WERI-Rb-1 (cell line): Measurements from ENCODE around the gene ASTN1.

Experiments
- DNase-seq: peaks from one replicate; pipeline ENCODE4 v3.0.0-alpha.2; 2020
- H3K27ac ChIP-seq: fragments of 250-450 bp; sonication (Bioruptor Pico); 2 replicates; pipeline ENCODE4 v1.5.1; 2020; ENCODE audit warnings: mild to moderate bottlenecking, moderate library complexity
- H3K27me3 ChIP-seq: fragments of 250-450 bp; sonication (Bioruptor Pico); 2 replicates; pipeline ENCODE4 v1.5.1; 2021; ENCODE audit warnings: mild to moderate bottlenecking, low read depth, moderate library complexity; ENCODE audit not compliant: insufficient read depth, severe bottlenecking
- H3K36me3 ChIP-seq: fragments of 250-450 bp; sonication (Bioruptor Pico); 2 replicates; pipeline ENCODE4 v1.5.1; 2020; ENCODE audit warnings: mild to moderate bottlenecking, moderate library complexity
- H3K4me3 ChIP-seq: 2 replicates; pipeline ENCODE4 v1.5.1; 2011; ENCODE audit warnings: low read depth, mild to moderate bottlenecking, control low read depth, low read length
- H3K9me3 ChIP-seq: fragments of 250-450 bp; sonication (Bioruptor Pico); 2 replicates; pipeline ENCODE4 v1.5.1; 2021; ENCODE audit warnings: mild to moderate bottlenecking, moderate library complexity; ENCODE audit not compliant: severe bottlenecking
- CTCF ChIP-seq: IDR thresholded peaks from 2 replicates; pipeline ENCODE4 v1.5.1; 2011; ENCODE audit warnings: low read depth, mild to moderate bottlenecking, control low read depth, inconsistent platforms, low read length

Gene ASTN1

GRCh38 chr1:177206831-177207355, 42.4 kb upstream of the ASTN1 start:
- H3K27ac ChIP-seq, result no peak overlapping the region
- H3K9me3 ChIP-seq, result no peaks in the 10 kb centered on the region
- DNase-seq, result no peak

GRCh38 chr1:177200290-177200689, 35.8 kb upstream of the ASTN1 start:
- Histone ChIP-seq H3K9me3 (no peaks in the 10 kb centered on the region), H3K36me3 (no peaks in the 10 kb centered on the region), H3K27me3 (no peaks in the 10 kb centered on the region), H3K4me3 (no peak overlapping the region), H3K27ac (no peak overlapping the region)
- TF ChIP-seq CTCF, result no peak
- DNase-seq, result no peak

More at GRCh38 chr1:177206831-177207355, 42.4 kb upstream of the ASTN1 start:
- no peak for TF ChIP-seq CTCF
- Histone ChIP-seq H3K27me3 (no peaks in the 10 kb centered on the region), H3K36me3 (no peaks in the 10 kb centered on the region), H3K4me3 (no peak overlapping the region)

- H3K27ac ChIP-seq, result no peak overlapping the region
- no peak overlapping the region for H3K4me3 ChIP-seq
- no peaks in the 10 kb centered on the region for H3K9me3 ChIP-seq
- no peak for DNase-seq
- no peak for TF ChIP-seq CTCF
- no peaks in the 10 kb centered on the region for H3K36me3 ChIP-seq
- H3K27me3 ChIP-seq, result no peaks in the 10 kb centered on the region
Observed at GRCh38 chr1:177198243-177198642, 33.7 kb upstream of the ASTN1 start.

- Histone ChIP-seq H3K36me3 (no peaks in the 10 kb centered on the region), H3K27ac (no peak overlapping the region), H3K27me3 (no peaks in the 10 kb centered on the region), H3K9me3 (peaks cover 3% of the 10 kb centered on the region), H3K4me3 (no peak overlapping the region)
- DNase-seq, result no peak
- no peak for TF ChIP-seq CTCF
Observed at GRCh38 chr1:177190308-177190970, 25.9 kb upstream of the ASTN1 start.

GRCh38 chr1:177186639-177187038, 22.1 kb upstream of the ASTN1 start:
- no peaks in the 10 kb centered on the region for H3K36me3 ChIP-seq
- peaks cover 6% of the 10 kb centered on the region for H3K9me3 ChIP-seq
- DNase-seq, result no peak
- TF ChIP-seq CTCF, result no peak
- H3K4me3 ChIP-seq, result no peak overlapping the region
- no peaks in the 10 kb centered on the region for H3K27me3 ChIP-seq
- no peak overlapping the region for H3K27ac ChIP-seq

- DNase-seq, result peak; percentile 33
- Histone ChIP-seq H3K36me3 (no peaks in the 10 kb centered on the region), H3K4me3 (no peak overlapping the region), H3K9me3 (peaks cover 6% of the 10 kb centered on the region), H3K27ac (no peak overlapping the region), H3K27me3 (no peaks in the 10 kb centered on the region)
- TF ChIP-seq CTCF, result peak; percentile 47; the same call in 1 of the 2 replicates
Observed at GRCh38 chr1:177185209-177185608, 20.7 kb upstream of the ASTN1 start.
